Loucy (cell line): ENCODE results near the gene FARS2.

Experiments used
- H2AFZ ChIP-seq: fragments of 200-600 bp; sonication (generic); 2 replicates; pipeline ENCODE4 v1.6.0; 2016; ENCODE audit warnings: antibody characterized with exemption, mild to moderate bottlenecking, low read length, moderate library complexity
- H3F3A ChIP-seq: fragments of 200-600 bp; 2 replicates; pipeline ENCODE4 v1.6.0; 2016; ENCODE audit warnings: antibody characterized with exemption, low read depth, mild to moderate bottlenecking
- H3K27me3 ChIP-seq: fragments of 200-600 bp; sonication (generic); 2 replicates; pipeline ENCODE4 v1.6.1; 2014; ENCODE audit warnings: low read length, mild to moderate bottlenecking; ENCODE audit not compliant: insufficient read depth, poor library complexity, severe bottlenecking
- H3K36me3 ChIP-seq: fragments of 200-600 bp; sonication (generic); 2 replicates; pipeline ENCODE4 v1.6.1; 2016; ENCODE audit warnings: low read length; ENCODE audit not compliant: insufficient read depth
- H3K4me1 ChIP-seq: fragments of 200-600 bp; sonication (generic); 2 replicates; pipeline ENCODE4 v1.5.1; 2014; ENCODE audit warnings: low read length, mild to moderate bottlenecking; ENCODE audit not compliant: insufficient read depth, poor library complexity, severe bottlenecking
- H3K4me2 ChIP-seq: fragments of 200-600 bp; sonication (generic); 2 replicates; pipeline ENCODE4 v1.6.0; 2014; ENCODE audit warnings: antibody characterized with exemption, low read length, low read depth, mild to moderate bottlenecking; ENCODE audit not compliant: poor library complexity, severe bottlenecking
- H3K4me3 ChIP-seq: fragments of 200-600 bp; sonication (generic); 2 replicates; pipeline ENCODE4 v1.5.1; 2014; ENCODE audit warnings: low read length, mild to moderate bottlenecking, mixed read lengths; ENCODE audit not compliant: poor library complexity, severe bottlenecking
- H3K79me2 ChIP-seq: fragments of 200-600 bp; sonication (generic); 2 replicates; pipeline ENCODE4 v1.6.1; 2014; ENCODE audit warnings: low read length; ENCODE audit not compliant: insufficient read depth
- H3K9ac ChIP-seq: fragments of 200-600 bp; sonication (generic); 2 replicates; pipeline ENCODE4 v1.6.0; 2014; ENCODE audit warnings: mild to moderate bottlenecking, low read depth, low read length, moderate library complexity; ENCODE audit not compliant: poor library complexity, severe bottlenecking
- H3K9me2 ChIP-seq: fragments of 200-600 bp; sonication (generic); replicated peaks from 2 replicates; pipeline ENCODE4 v1.6.1; 2016; ENCODE audit warnings: low read depth, low read length, mixed read lengths
- H3K9me3 ChIP-seq: fragments of 200-600 bp; sonication (generic); 2 replicates; pipeline ENCODE4 v1.6.1; 2014; ENCODE audit warnings: mild to moderate bottlenecking, antibody characterized with exemption, low read length, low read depth; ENCODE audit not compliant: insufficient read depth
- H4K20me1 ChIP-seq: fragments of 200-600 bp; sonication (generic); 2 replicates; pipeline ENCODE4 v1.6.0; 2014; ENCODE audit warnings: antibody characterized with exemption, low read length, mild to moderate bottlenecking; ENCODE audit not compliant: insufficient read depth, poor library complexity, severe bottlenecking
- EZH2phosphoT487 ChIP-seq: fragments of 200-600 bp; IDR thresholded peaks from 2 replicates; pipeline ENCODE4 v1.6.1; 2018; ENCODE audit warnings: antibody characterized with exemption, mild to moderate bottlenecking, moderate library complexity, borderline replicate concordance
- TF ChIP-seq, protein P1 (sequence below): fragments of 200-600 bp; sonication (generic); conservative IDR thresholded peaks from 2 replicates; pipeline ENCODE4 v1.5.1; 2014; ENCODE audit warnings: mild to moderate bottlenecking, antibody characterized with exemption, low read length

Gene FARS2

DNA sequence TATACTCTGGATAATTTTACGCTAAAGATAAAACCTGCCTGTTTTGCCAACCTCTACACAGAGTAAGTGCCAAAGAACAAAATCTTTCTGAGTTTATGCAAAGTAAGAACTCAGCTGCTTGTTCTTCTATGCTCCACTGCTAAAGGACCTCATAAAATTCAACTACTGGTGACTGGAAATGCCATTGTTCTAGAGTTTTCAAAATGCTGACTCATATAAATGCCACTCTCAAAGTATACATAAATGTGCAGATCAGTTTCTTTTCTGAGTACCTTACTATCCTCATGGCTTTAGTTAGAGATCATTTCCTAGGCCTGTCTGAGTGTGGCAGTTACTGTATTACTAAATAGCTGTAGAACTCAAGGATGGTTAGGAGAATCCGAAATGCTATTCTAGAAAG lies 46.2 kb upstream of the FARS2 start:
- Histone ChIP-seq H3K4me3 (no peak overlapping the region), H3K4me1 (peaks cover 8% of the 10 kb centered on the region), H3K4me2 (no peak overlapping the region), H3K27me3 (no peaks in the 10 kb centered on the region), H2AFZ (no peak overlapping the region), H4K20me1 (no peaks in the 10 kb centered on the region), H3F3A (no peaks in the 10 kb centered on the region), H3K9ac (no peak overlapping the region), H3K79me2 (no peaks in the 10 kb centered on the region), H3K36me3 (peaks cover 14% of the 10 kb centered on the region; the same call in 1 of the 2 replicates), H3K9me2 (no peaks in the 10 kb centered on the region), H3K9me3 (no peaks in the 10 kb centered on the region)
- TF ChIP-seq, protein P1, sequence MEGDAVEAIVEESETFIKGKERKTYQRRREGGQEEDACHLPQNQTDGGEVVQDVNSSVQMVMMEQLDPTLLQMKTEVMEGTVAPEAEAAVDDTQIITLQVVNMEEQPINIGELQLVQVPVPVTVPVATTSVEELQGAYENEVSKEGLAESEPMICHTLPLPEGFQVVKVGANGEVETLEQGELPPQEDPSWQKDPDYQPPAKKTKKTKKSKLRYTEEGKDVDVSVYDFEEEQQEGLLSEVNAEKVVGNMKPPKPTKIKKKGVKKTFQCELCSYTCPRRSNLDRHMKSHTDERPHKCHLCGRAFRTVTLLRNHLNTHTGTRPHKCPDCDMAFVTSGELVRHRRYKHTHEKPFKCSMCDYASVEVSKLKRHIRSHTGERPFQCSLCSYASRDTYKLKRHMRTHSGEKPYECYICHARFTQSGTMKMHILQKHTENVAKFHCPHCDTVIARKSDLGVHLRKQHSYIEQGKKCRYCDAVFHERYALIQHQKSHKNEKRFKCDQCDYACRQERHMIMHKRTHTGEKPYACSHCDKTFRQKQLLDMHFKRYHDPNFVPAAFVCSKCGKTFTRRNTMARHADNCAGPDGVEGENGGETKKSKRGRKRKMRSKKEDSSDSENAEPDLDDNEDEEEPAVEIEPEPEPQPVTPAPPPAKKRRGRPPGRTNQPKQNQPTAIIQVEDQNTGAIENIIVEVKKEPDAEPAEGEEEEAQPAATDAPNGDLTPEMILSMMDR = no peak
- no peak for TF ChIP-seq EZH2phosphoT487

DNA sequence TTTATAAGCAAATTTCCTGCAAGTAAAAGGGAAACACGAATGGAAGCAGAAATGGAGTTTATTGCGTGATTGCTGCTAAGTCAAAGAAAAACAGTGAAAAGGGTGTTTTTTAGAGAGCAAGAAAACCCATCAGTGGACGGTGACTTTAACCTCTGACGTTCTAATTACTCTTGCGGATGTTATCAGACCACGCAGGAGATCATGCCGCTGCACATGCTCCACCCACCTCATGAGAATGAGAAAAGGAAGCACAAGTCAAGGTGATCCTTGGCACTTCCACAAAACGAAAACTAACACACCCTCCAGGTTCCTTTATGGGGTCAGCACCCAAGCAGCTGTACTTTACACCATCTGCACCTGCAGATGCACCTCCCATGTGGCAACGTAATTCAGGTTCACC lies 45.5 kb upstream of the FARS2 start:
- H3K79me2 ChIP-seq = no peaks in the 10 kb centered on the region
- no peak overlapping the region for H3K9ac ChIP-seq
- no peak overlapping the region for H3K4me3 ChIP-seq
- H3K27me3 ChIP-seq = no peaks in the 10 kb centered on the region
- H3K9me3 ChIP-seq = no peaks in the 10 kb centered on the region
- peaks cover 8% of the 10 kb centered on the region for H3K4me1 ChIP-seq
- TF ChIP-seq EZH2phosphoT487 = no peak
- TF ChIP-seq, protein P1 = no peak
- no peaks in the 10 kb centered on the region for H3K9me2 ChIP-seq
- H3K36me3 ChIP-seq = peaks cover 14% of the 10 kb centered on the region; the same call in 1 of the 2 replicates
- H4K20me1 ChIP-seq = no peaks in the 10 kb centered on the region
- H3K4me2 ChIP-seq = no peak overlapping the region
- H2AFZ ChIP-seq = no peak overlapping the region
- H3F3A ChIP-seq = no peaks in the 10 kb centered on the region

DNA sequence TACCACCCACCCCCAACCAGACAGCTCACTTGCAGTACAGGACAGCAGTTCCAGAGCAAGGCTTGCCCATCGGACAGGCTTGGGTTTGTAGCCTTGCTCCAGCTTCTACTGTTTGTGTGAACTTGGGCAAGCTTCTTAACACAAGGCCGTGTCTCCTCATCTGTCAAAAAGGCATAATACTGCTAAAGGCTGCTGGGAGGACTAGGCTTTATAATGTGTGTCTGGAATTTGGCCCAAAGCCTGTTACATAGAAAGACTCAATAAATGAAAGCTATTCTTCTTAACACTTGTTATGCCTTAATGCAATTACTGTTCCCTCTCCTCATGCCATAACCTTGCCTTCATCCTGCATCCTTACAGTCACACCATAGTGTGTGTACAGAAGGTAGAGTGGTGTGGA lies 44.0 kb upstream of the FARS2 start:
- Histone ChIP-seq H3K27me3 (no peaks in the 10 kb centered on the region), H3K4me3 (no peak overlapping the region), H3K4me2 (no peak overlapping the region), H3K9ac (no peak overlapping the region), H3F3A (no peaks in the 10 kb centered on the region), H3K9me2 (no peaks in the 10 kb centered on the region), H3K4me1 (peaks cover 8% of the 10 kb centered on the region), H4K20me1 (no peaks in the 10 kb centered on the region), H2AFZ (no peak overlapping the region), H3K79me2 (no peaks in the 10 kb centered on the region), H3K36me3 (peaks cover 14% of the 10 kb centered on the region; the same call in 1 of the 2 replicates), H3K9me3 (no peaks in the 10 kb centered on the region)
- TF ChIP-seq, protein P1 = no peak
- TF ChIP-seq EZH2phosphoT487 = no peak
